GM12873 (cell line): Measurements from ENCODE around the gene BFSP1.

Experiments
- CTCF ChIP-seq: IDR thresholded peaks from 2 replicates; pipeline ENCODE4 v1.5.1; 2012; ENCODE audit warnings: low read depth, mild to moderate bottlenecking, moderate library complexity, low read length, control low read depth; ENCODE audit not compliant: insufficient read depth; ENCODE audit errors: missing control alignments

The BFSP1 gene

GRCh38 chr20:17500826-17501225 is 30.4 kb downstream of the BFSP1 start:
- TF ChIP-seq CTCF, result no peak

- TF ChIP-seq CTCF, result no peak
Observed at GRCh38 chr20:17500271-17500670, 30.9 kb downstream of the BFSP1 start.

GRCh38 chr20:17499041-17499440 is 32.1 kb downstream of the BFSP1 start:
- TF ChIP-seq CTCF, result no peak

GRCh38 chr20:17498641-17499040 is 32.5 kb downstream of the BFSP1 start:
- no peak for TF ChIP-seq CTCF

- TF ChIP-seq CTCF, result no peak
Observed at GRCh38 chr20:17497821-17498580, 33.2 kb downstream of the BFSP1 start.

- no peak for TF ChIP-seq CTCF
Observed at GRCh38 chr20:17495826-17496225, 35.4 kb downstream of the BFSP1 start.

- TF ChIP-seq CTCF, result no peak
Observed at GRCh38 chr20:17494201-17494600, 37.0 kb downstream of the BFSP1 start.
